WERI-Rb-1 (cell line): ENCODE results near the gene ABCB8.

Experiments
- DNase-seq: peaks from one replicate; pipeline ENCODE4 v3.0.0-alpha.2; 2020
- H3K27ac ChIP-seq: fragments of 250-450 bp; sonication (Bioruptor Pico); 2 replicates; pipeline ENCODE4 v1.5.1; 2020; ENCODE audit warnings: mild to moderate bottlenecking, moderate library complexity
- H3K27me3 ChIP-seq: fragments of 250-450 bp; sonication (Bioruptor Pico); 2 replicates; pipeline ENCODE4 v1.5.1; 2021; ENCODE audit warnings: mild to moderate bottlenecking, low read depth, moderate library complexity; ENCODE audit not compliant: insufficient read depth, severe bottlenecking
- H3K36me3 ChIP-seq: fragments of 250-450 bp; sonication (Bioruptor Pico); 2 replicates; pipeline ENCODE4 v1.5.1; 2020; ENCODE audit warnings: mild to moderate bottlenecking, moderate library complexity
- H3K4me3 ChIP-seq: 2 replicates; pipeline ENCODE4 v1.5.1; 2011; ENCODE audit warnings: low read depth, mild to moderate bottlenecking, control low read depth, low read length
- H3K9me3 ChIP-seq: fragments of 250-450 bp; sonication (Bioruptor Pico); 2 replicates; pipeline ENCODE4 v1.5.1; 2021; ENCODE audit warnings: mild to moderate bottlenecking, moderate library complexity; ENCODE audit not compliant: severe bottlenecking
- CTCF ChIP-seq: IDR thresholded peaks from 2 replicates; pipeline ENCODE4 v1.5.1; 2011; ENCODE audit warnings: low read depth, mild to moderate bottlenecking, control low read depth, inconsistent platforms, low read length

Gene ABCB8

GRCh38 chr7:151079199-151079910, 51.1 kb downstream of the ABCB8 start:
- no peaks in the 10 kb centered on the region for H3K9me3 ChIP-seq
- no peak for TF ChIP-seq CTCF
- peak overlapping the region; percentile 80 for H3K4me3 ChIP-seq
- H3K27me3 ChIP-seq = no peaks in the 10 kb centered on the region
- H3K36me3 ChIP-seq = peaks cover 52% of the 10 kb centered on the region
- no peak for DNase-seq
- peak overlapping the region; percentile 98 for H3K27ac ChIP-seq

GRCh38 chr7:151080067-151080521, 51.8 kb downstream of the ABCB8 start:
- no peaks in the 10 kb centered on the region for H3K27me3 ChIP-seq
- H3K36me3 ChIP-seq = peaks cover 44% of the 10 kb centered on the region
- DNase-seq = peak; percentile 57

GRCh38 chr7:151080522-151081169, 52.4 kb downstream of the ABCB8 start, which contains the start of gene FASTK:
TSS of gene FASTK (minus strand) at chr7:151080809. CDS start at chr7:151080766, 43 bp downstream.
- H3K36me3 ChIP-seq = peaks cover 39% of the 10 kb centered on the region
- H3K27ac ChIP-seq = peak within 1 kb of the TSS; percentile 98
- peak; percentile 92 for DNase-seq
- H3K27me3 ChIP-seq = no peaks in the 10 kb centered on the region
- H3K9me3 ChIP-seq = no peaks in the 10 kb centered on the region
- no peak for TF ChIP-seq CTCF
- peak within 1 kb of the TSS; percentile 80 for H3K4me3 ChIP-seq

More at GRCh38 chr7:151080067-151080521, 51.8 kb downstream of the ABCB8 start:
- Histone ChIP-seq H3K4me3 (peak overlapping the region; percentile 80), H3K27ac (peak overlapping the region; percentile 98), H3K9me3 (no peaks in the 10 kb centered on the region)
- TF ChIP-seq CTCF = no peak

- DNase-seq = no peak
Measured at GRCh38 chr7:151081170-151082101, 53.2 kb downstream of the ABCB8 start.

More at GRCh38 chr7:151081170-151082101, 53.2 kb downstream of the ABCB8 start:
- peak overlapping the region; percentile 80 for H3K4me3 ChIP-seq
- no peaks in the 10 kb centered on the region for H3K9me3 ChIP-seq
- TF ChIP-seq CTCF = no peak
- peaks cover 31% of the 10 kb centered on the region for H3K36me3 ChIP-seq
- H3K27ac ChIP-seq = peak overlapping the region; percentile 98
- H3K27me3 ChIP-seq = no peaks in the 10 kb centered on the region
